Measurements from ENCODE around the gene RRM2.

- TF ChIP-seq CTCF (IDR thresholded peaks at IDR 0.05) (no peak), POLR2A (IDR thresholded peaks at IDR 0.05) (no peak)
These were observed 7.0 kb downstream of the RRM2 start for GRCh38 chr2:10129490-10129889.
